Activated T-helper 1 cell treated with anti-CD3 and anti-CD28 coated beads, Interleukin-12 subunit alpha, Interleukin-12 subunit beta, Interleukin-2, Interleukin-4 antibody, amounts not matched to agents 30 ng/mL and 10 ng/mL and 1 ng/mL, durations not matched to agents 14 hours and 24 hours and 36 hours (primary cell): ENCODE measurements around the gene FOXF1. TPM values are rescaled to one million over a fixed set of nuclear protein-coding genes. Genes with fewer than 3 reads are reported as not detected.

Source experiments
- DNase-seq: peaks from one replicate; pipeline ENCODE4 v3.0.0; 2021; ENCODE audit warnings: low spot score
- H3K27ac Mint-ChIP-seq: one replicate; pipeline ENCODE4 v1.8.0; 2021; ENCODE audit warnings: mild to moderate bottlenecking, mixed read lengths
- H3K27me3 Mint-ChIP-seq: one replicate; pipeline ENCODE4 v1.8.0; 2022; ENCODE audit warnings: mild to moderate bottlenecking, moderate library complexity, mixed read lengths; ENCODE audit not compliant: insufficient read depth
- H3K36me3 Mint-ChIP-seq: one replicate; pipeline ENCODE4 v1.8.0; 2021; ENCODE audit warnings: low read depth, mixed read lengths
- H3K4me1 Mint-ChIP-seq: one replicate; pipeline ENCODE4 v1.8.0; 2021; ENCODE audit warnings: low read depth, mixed read lengths
- H3K4me3 Mint-ChIP-seq: one replicate; pipeline ENCODE4 v1.8.0; 2021; ENCODE audit warnings: mild to moderate bottlenecking, moderate library complexity, mixed read lengths
- H3K9me3 Mint-ChIP-seq: one replicate; pipeline ENCODE4 v1.8.0; 2021; ENCODE audit warnings: mixed read lengths
- intact Hi-C: fragments of 100-400 bp; cut with micrococcal nuclease; formaldehyde crosslinking; loops from one replicate; pipeline ENCODE4 v1.15.1; 2024
- total RNA-seq: library from RNA; stranded (reverse); gene quantifications from 2 replicates; pipeline ENCODE4 v1.2.3, GENCODE V29; 2022

FOXF1 gene
- total RNA-seq, 1 donor from 2014 or later, result not detected

- intact Hi-C loops, result no loop called here
- H3K36me3 Mint-ChIP-seq, result peaks cover 15% of the 10 kb centered on the region
These were observed 32.7 kb downstream of the FOXF1 start for GRCh38 chr16:86542756-86543750.

GRCh38 chr16:86545481-86545880, 35.2 kb downstream of the FOXF1 start:
- intact Hi-C loops, result no loop called here
- H3K4me3 Mint-ChIP-seq, result no peak overlapping the region
- H3K36me3 Mint-ChIP-seq, result peaks cover 15% of the 10 kb centered on the region
- H3K27me3 Mint-ChIP-seq, result no peaks in the 10 kb centered on the region
- H3K27ac Mint-ChIP-seq, result no peak overlapping the region
- no peak for DNase-seq
- H3K9me3 Mint-ChIP-seq, result no peaks in the 10 kb centered on the region
- peaks cover 4% of the 10 kb centered on the region for H3K4me1 Mint-ChIP-seq

More at GRCh38 chr16:86542756-86543750, 32.7 kb downstream of the FOXF1 start:
- Mint-ChIP-seq H3K27me3 (no peaks in the 10 kb centered on the region), H3K4me1 (no peaks in the 10 kb centered on the region), H3K4me3 (no peak overlapping the region), H3K9me3 (no peaks in the 10 kb centered on the region), H3K27ac (no peak overlapping the region)
- no peak for DNase-seq

GRCh38 chr16:86545954-86546637, 35.8 kb downstream of the FOXF1 start:
- Mint-ChIP-seq H3K27ac (no peak overlapping the region), H3K4me1 (peaks cover 4% of the 10 kb centered on the region)
- intact Hi-C loops, result no loop called here

GRCh38 chr16:86546638-86547013, 36.3 kb downstream of the FOXF1 start:
- Mint-ChIP-seq H3K4me1 (peaks cover 4% of the 10 kb centered on the region), H3K9me3 (no peaks in the 10 kb centered on the region), H3K36me3 (peaks cover 22% of the 10 kb centered on the region), H3K27me3 (no peaks in the 10 kb centered on the region), H3K27ac (no peak overlapping the region), H3K4me3 (no peak overlapping the region)
- DNase-seq, result no peak
- intact Hi-C loops, result no loop called here

More at GRCh38 chr16:86545954-86546637, 35.8 kb downstream of the FOXF1 start:
- H3K36me3 Mint-ChIP-seq, result peaks cover 19% of the 10 kb centered on the region
- no peak overlapping the region for H3K4me3 Mint-ChIP-seq
- no peaks in the 10 kb centered on the region for H3K27me3 Mint-ChIP-seq
- no peaks in the 10 kb centered on the region for H3K9me3 Mint-ChIP-seq
- DNase-seq, result no peak

GRCh38 chr16:86547286-86547685, 37.0 kb downstream of the FOXF1 start:
- Mint-ChIP-seq H3K36me3 (peaks cover 22% of the 10 kb centered on the region), H3K27me3 (no peaks in the 10 kb centered on the region), H3K9me3 (no peaks in the 10 kb centered on the region), H3K4me1 (peaks cover 4% of the 10 kb centered on the region), H3K27ac (no peak overlapping the region), H3K4me3 (no peak overlapping the region)
- DNase-seq, result no peak
- intact Hi-C loops, result no loop called here

- H3K27ac Mint-ChIP-seq, result no peak overlapping the region
- H3K4me3 Mint-ChIP-seq, result no peak overlapping the region
- H3K9me3 Mint-ChIP-seq, result no peaks in the 10 kb centered on the region
- intact Hi-C loops, result no loop called here
- DNase-seq, result no peak
- H3K27me3 Mint-ChIP-seq, result no peaks in the 10 kb centered on the region
- H3K4me1 Mint-ChIP-seq, result peaks cover 11% of the 10 kb centered on the region
- peaks cover 23% of the 10 kb centered on the region for H3K36me3 Mint-ChIP-seq
These were observed 39.0 kb downstream of the FOXF1 start for GRCh38 chr16:86549076-86549892.

GRCh38 chr16:86549893-86550190, 39.5 kb downstream of the FOXF1 start:
- Mint-ChIP-seq H3K27me3 (no peaks in the 10 kb centered on the region), H3K4me1 (peaks cover 13% of the 10 kb centered on the region), H3K9me3 (no peaks in the 10 kb centered on the region), H3K27ac (no peak overlapping the region), H3K4me3 (no peak overlapping the region), H3K36me3 (peaks cover 20% of the 10 kb centered on the region)
- DNase-seq, result no peak
- intact Hi-C loops, result loop anchor here (10.0 kb wide), 1 partner anchor 1215 kb away; the partner anchor contains the start of gene KLHDC4

GRCh38 chr16:86550281-86550680, 40.0 kb downstream of the FOXF1 start:
- Mint-ChIP-seq H3K36me3 (peaks cover 21% of the 10 kb centered on the region), H3K27ac (no peak overlapping the region), H3K4me3 (no peak overlapping the region), H3K4me1 (peaks cover 17% of the 10 kb centered on the region), H3K9me3 (no peaks in the 10 kb centered on the region), H3K27me3 (no peaks in the 10 kb centered on the region)
- intact Hi-C loops, result loop anchor here (10.0 kb wide), 1 partner anchor 1215 kb away; the partner anchor contains the start of gene KLHDC4
- DNase-seq, result no peak

- Mint-ChIP-seq H3K4me3 (peak overlapping the region; percentile 86), H3K27me3 (peaks cover 5% of the 10 kb centered on the region), H3K27ac (no peak overlapping the region), H3K36me3 (peaks cover 16% of the 10 kb centered on the region), H3K9me3 (no peaks in the 10 kb centered on the region), H3K4me1 (peaks cover 24% of the 10 kb centered on the region)
- no peak for DNase-seq
- intact Hi-C loops, result loop anchor here (10.0 kb wide), 1 partner anchor 1211 kb away; the partner anchor contains the start of gene KLHDC4
These were observed 43.0 kb downstream of the FOXF1 start for GRCh38 chr16:86553356-86553755.

- intact Hi-C loops, result loop anchor here (2.0 to 10.0 kb wide), 2 partner anchors 840 to 1210 kb away; partner anchors contain the start of gene KLHDC4
These were observed 44.2 kb downstream of the FOXF1 start for GRCh38 chr16:86554599-86554916.

GRCh38 chr16:86554917-86555703, 44.8 kb downstream of the FOXF1 start, which contains the start of gene MTHFSD:
TSS of gene MTHFSD (minus strand) at chr16:86555235. CDS start at chr16:86555184, 51 bp downstream.
- Mint-ChIP-seq H3K27ac (peak within 1 kb of the TSS; percentile 95), H3K36me3 (peaks cover 15% of the 10 kb centered on the region)
- intact Hi-C loops, result loop anchor here (1.0 to 10.0 kb wide), 5 partner anchors 8 to 1210 kb away; partner anchors contain the start of genes C16orf95 and KLHDC4

More at GRCh38 chr16:86554599-86554916, 44.2 kb downstream of the FOXF1 start:
- peaks cover 5% of the 10 kb centered on the region for H3K27me3 Mint-ChIP-seq
- DNase-seq, result no peak
- no peaks in the 10 kb centered on the region for H3K9me3 Mint-ChIP-seq
- peaks cover 15% of the 10 kb centered on the region for H3K36me3 Mint-ChIP-seq
- H3K27ac Mint-ChIP-seq, result peak overlapping the region; percentile 95
- H3K4me1 Mint-ChIP-seq, result peaks cover 20% of the 10 kb centered on the region
- H3K4me3 Mint-ChIP-seq, result peak overlapping the region; percentile 86

More at GRCh38 chr16:86554917-86555703, 44.8 kb downstream of the FOXF1 start, which contains the start of gene MTHFSD:
- Mint-ChIP-seq H3K9me3 (no peaks in the 10 kb centered on the region), H3K4me1 (peaks cover 20% of the 10 kb centered on the region), H3K27me3 (peaks cover 5% of the 10 kb centered on the region), H3K4me3 (peak within 1 kb of the TSS; percentile 86)
- peak; percentile 94 for DNase-seq
